Measurements from ENCODE around the gene BTBD7.

BTBD7 gene

DNA sequence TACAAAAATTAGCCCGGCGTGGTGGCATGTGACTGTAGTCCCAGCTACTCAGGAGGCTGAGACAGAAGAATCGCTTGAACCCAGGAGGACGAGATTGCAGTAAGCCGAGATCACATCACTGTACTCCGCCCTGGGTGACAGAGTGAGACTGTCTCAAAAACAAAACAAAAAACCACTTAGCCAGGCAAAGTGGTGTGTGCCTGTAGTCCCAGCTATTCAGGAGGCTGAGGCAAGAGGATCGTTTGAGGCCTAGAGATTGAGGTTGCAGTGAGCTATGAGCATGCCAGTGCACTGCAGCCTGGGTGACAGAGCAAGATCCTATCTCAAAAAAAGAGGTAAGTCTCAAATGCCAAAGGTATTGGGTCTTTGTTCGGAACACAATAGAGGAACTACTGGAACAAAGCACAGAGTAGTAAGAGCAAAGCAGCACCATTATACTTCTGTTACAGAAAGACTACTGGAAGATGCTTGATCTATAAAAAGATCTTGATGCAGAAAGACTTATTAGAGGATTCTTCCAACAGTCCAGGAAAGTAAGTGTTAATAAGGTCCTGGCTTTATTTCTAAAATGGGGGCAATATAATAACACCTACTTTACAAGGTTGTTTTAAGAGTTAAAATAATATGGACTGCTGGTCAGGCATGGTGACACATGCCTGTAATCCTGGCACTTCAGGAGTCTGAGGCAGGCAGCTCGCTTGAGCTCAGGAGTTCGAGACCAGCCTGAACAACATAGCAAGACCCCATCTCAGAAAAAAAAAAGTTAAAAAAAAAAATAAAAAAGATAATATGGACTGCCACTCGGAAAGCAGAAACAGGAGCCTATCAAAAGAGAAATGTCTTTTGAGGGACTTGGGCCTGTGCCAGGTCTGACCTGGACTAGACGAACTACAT, 29.9 kb downstream of the BTBD7 start:
- DNase-seq (ENCODE audit: low spot score), result no peak

DNA sequence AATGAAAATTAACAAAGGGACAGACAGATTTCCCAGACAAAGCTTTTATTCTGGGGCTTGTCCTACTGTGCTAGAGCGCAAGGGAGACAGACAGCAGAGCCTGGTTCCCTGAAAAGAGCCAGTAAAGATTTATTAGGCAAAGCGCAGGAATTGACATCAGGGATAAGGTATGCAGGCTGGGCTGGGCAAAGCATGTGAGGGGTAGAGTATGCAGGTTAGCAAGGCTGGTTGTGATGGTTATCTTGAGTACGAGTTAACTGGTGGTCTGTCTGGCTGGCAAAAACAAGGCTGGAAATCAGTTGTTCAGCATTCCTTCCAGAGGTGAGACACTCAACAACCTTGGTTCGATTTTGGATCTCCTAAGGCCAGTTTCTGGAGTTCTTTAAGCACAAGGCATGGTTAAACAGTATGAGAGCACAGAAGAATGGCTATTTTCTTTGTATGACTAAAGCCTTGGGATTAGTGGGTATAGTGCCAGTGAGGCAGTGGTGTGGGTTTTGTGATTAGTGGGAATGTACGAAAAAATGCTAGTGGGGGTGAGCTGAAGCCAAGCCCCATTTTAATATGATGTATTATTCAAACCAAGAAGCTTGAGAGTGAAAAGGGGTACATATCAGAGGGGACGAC, 30.9 kb downstream of the BTBD7 start:
- no peak for DNase-seq (ENCODE audit: low spot score)

- DNase-seq (ENCODE audit: low spot score), result no peak
Measured at GRCh38 chr14:93299866-93300265, 33.0 kb downstream of the BTBD7 start.

DNA sequence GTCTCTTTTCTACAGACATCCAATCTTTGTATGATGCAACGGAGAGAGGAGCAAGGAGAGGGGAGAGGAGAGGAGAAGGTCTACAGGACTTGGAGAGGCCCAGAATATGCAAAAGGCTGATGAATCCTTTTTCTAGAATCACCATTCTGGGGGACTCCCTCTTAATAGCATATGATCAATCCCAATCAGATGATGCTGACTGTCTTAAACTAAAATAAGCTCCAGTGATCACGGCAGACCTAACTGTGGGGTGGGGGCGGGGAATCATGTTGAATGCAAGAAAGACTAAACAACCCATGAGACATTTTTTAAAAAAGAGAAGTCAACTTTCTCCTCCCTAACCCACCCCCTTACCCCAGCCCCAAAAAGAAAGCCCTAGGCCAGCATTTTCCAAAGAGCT, 33.4 kb downstream of the BTBD7 start:
- DNase-seq (ENCODE audit: low spot score), result no peak

DNA sequence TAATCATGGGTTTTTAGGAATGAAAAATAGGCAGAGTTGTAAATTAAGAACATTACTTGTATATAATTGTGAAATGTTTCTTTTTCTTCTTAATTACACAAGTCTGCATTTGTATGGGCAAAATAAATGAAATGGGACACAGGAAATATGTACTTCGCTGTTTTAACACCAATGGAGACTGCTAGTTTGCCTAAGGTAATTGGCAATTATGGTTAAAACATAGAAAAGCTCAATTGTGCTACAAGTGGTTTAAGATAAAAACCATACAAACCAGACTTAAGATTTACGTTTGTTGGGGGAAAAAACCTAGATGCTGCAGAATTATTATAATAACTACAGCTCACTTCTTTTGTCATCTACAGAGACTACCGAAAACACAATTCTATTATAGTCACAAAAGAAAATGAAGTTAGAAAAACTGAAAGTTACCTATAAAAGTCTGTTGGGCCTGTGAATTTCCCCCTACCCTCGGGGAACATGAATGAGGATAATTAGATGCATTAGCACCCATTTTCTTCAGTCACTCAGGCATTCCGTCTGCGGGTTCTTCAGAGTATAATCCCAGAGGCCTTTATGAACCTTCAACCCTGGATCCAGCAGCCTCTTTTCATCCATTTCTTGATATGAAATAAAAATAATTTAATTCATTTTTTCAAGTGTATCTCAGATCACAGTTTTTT, 37.2 kb downstream of the BTBD7 start:
- no peak for DNase-seq (ENCODE audit: low spot score)

DNA sequence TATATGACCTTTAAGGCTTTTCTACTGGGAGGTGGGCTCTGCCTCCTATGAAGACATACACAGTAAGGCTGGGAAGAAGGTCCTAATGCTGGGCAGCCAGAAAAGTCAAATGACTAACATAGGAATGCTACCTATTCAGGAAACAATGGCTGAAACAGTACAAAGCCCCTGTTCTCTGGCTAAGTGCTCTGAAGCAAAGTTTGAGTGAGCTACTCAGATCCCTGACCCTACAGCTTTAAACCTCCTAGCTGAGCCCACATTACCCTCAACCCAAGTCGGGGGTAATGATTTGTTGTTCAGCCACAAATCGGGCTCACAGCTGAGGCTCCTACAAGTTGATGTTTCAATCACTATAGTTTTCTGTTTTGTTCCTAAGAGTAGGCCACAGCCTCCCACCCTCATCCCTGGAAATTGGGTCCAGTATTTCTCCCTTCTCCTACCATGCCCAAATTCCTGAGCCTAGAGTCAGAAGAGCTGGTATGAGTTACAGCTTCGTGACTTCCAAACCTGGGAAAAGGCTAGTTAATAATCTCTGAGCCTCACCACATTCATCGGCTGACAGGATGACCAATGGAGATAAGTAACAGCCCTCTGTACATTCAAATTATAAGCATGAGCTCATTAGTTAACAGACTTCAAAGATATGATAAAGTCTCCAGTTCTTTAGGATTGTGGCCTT, 46.5 kb downstream of the BTBD7 start:
- no peak for DNase-seq (ENCODE audit: low spot score)

DNA sequence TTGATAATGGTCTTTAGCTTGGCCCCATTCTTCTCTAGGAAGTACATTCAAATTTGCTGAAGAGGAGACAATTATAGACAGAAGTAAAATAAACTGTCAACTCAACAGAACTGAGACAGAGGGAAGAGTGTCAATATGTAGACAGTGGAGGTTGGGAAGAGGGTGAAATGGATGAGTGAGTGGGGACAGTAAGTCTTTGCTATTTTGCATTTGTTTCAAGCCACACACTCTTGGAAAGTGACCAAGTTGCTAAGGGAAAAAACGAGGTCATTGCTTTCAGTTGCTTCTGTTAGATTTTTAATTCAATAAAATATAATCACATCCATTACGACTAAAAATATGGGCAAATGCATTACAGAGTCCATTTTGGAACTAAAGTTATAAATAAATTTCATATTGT, 47.8 kb downstream of the BTBD7 start:
- DNase-seq (ENCODE audit: low spot score), result no peak

- no peak for DNase-seq (ENCODE audit: low spot score)
Measured at GRCh38 chr14:93281937-93282336, 50.9 kb downstream of the BTBD7 start.

DNA sequence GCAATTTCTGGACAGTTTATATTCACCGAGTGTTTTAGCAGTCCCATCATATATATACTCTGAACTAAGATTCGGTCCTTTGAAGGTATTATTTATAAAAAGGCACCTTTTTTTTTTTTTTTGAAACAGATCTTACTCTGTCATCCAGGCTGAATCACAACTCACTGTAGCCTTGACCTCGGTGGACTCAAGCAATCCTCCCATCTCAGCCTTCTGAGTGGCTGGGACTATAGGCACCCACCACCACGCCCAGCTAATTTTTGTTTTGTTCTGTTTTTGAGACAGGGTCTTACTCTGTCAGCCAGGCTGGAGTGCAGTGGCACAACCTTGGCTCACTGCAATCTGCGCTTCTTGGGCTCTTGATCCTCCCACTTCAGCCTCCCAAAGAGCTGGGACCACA, 52.1 kb downstream of the BTBD7 start:
- DNase-seq (ENCODE audit: low spot score), result no peak

DNA sequence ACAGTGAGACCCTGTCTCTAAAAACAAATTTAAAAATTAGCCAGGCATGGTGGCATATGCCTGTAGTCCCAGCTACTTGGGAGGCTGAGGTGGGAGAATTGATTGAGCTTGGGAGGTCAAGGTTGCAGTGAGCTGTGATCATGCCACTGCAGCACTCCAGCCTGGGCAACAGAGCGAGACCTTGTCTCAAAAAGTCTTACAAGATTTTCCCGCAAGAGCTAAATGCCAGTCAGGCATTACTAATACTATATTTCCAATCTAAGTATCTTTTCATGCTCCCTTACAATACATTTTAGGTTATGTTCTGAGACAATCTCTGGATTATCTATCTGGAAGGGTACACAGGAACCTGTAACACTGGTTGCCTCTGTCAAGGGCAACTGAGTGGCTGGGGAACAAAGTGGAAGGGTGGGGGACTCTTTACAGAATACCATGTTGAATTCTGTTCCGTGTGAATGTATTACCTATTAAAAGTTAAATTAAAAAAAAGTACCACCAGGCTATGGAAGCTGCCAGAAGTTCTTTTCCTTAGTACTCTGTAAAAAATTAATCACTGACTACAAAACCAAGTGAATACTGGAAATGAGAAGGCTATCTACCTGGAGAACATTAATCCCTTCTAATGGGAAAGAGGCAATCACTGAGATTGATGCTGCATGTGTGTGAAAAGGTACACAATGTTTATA, 56.7 kb downstream of the BTBD7 start:
- DNase-seq (ENCODE audit: low spot score), result no peak

GRCh38 chr14:93274055-93274806, 58.6 kb downstream of the BTBD7 start:
- no peak for DNase-seq (ENCODE audit: low spot score)

- peak; percentile 25 for DNase-seq (ENCODE audit: low spot score)
Measured at GRCh38 chr14:93271111-93271510, 61.7 kb downstream of the BTBD7 start.

GRCh38 chr14:93269341-93270068, 63.3 kb downstream of the BTBD7 start:
- DNase-seq (ENCODE audit: low spot score), result peak; percentile 89

DNA sequence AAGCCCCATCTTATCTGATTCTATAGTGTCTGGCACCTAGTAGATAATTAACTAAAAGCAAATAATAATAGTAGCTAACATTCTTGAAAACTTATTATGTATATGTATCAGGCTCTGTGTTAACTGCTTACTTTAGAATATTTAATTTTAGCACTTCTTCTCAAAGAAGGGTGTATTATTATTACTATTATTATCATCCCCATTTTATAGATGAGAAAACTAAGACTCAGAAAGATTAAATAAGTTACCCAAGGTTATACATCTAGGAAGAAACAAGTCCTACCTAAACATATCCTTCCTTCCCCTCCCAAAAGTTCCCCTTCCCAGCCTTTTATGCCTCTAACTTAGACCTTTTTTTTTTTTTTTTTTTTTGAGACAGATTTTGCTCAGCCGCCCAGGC, 64.4 kb downstream of the BTBD7 start:
- no peak for DNase-seq (ENCODE audit: low spot score)

- no peak for DNase-seq (ENCODE audit: low spot score)
Measured at GRCh38 chr14:93267149-93267711, 65.6 kb downstream of the BTBD7 start.

- no peak for DNase-seq (ENCODE audit: low spot score)
Measured at GRCh38 chr14:93266127-93266526, 66.7 kb downstream of the BTBD7 start.

- no peak for DNase-seq (ENCODE audit: low spot score)
Measured at GRCh38 chr14:93263416-93263815, 69.4 kb downstream of the BTBD7 start.

DNA sequence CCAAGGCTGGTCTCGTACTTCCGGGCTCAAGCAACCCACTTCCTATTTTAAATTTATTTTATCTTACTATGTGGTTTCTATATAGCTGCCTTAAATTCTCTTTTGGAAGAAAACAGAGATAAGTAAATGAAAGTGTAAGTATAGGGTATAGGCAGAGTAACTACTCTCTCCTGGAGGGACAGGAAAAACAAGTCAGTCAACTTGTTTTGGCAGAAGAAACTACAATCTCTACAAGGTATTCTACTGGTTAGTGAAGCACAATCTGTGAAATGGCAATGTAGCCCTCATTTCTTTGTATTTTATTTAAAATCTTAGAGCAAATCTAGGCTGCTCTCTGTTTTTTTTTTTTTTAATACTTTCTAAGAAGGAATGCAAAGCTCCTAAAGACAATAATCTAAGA, 70.4 kb downstream of the BTBD7 start:
- no peak for DNase-seq (ENCODE audit: low spot score)

GRCh38 chr14:93249128-93249831, 83.6 kb downstream of the BTBD7 start:
- DNase-seq (ENCODE audit: low spot score), result no peak

Measured in globus pallidus (tissue), 1 donor.